SU-DHL-6 (cell line): ENCODE results near the gene GBF1.
"Not testable (repeated sequence)": the region's sequence is repeated elsewhere in the genome, so short reads cannot be mapped to it uniquely, and the experiment has no call there.

ENCODE experiments used
- H2AFZ ChIP-seq: fragments of 200-600 bp; sonication (generic); 2 replicates; pipeline ENCODE4 v1.6.1; 2014; ENCODE audit warnings: low read depth, mild to moderate bottlenecking, moderate library complexity, mixed read lengths, antibody characterized with exemption, low read length; ENCODE audit not compliant: severe bottlenecking
- H3F3A ChIP-seq: fragments of 200-600 bp; shearing (Covaris generic); 2 replicates; pipeline ENCODE4 v1.6.0; 2016; ENCODE audit warnings: antibody characterized with exemption, mild to moderate bottlenecking; ENCODE audit not compliant: insufficient read depth
- H3K27ac ChIP-seq: fragments of 200-600 bp; sonication (generic); 2 replicates; pipeline ENCODE4 v1.5.1; 2016; ENCODE audit warnings: low read depth, mild to moderate bottlenecking, low read length, moderate library complexity, mixed read lengths
- H3K27me3 ChIP-seq: fragments of 200-600 bp; sonication (generic), shearing (Covaris generic); 2 replicates; pipeline ENCODE4 v1.6.0; 2014; ENCODE audit warnings: mild to moderate bottlenecking, low read length
- H3K36me3 ChIP-seq: fragments of 200-600 bp; sonication (generic); 2 replicates; pipeline ENCODE4 v1.6.1; 2014; ENCODE audit warnings: mild to moderate bottlenecking, low read length, mixed read lengths
- H3K4me2 ChIP-seq: fragments of 300-600, 200-600 bp; shearing (Covaris generic), sonication (generic); 2 replicates; pipeline ENCODE4 v1.6.0; 2014; ENCODE audit warnings: low read length, low read depth, mild to moderate bottlenecking; ENCODE audit not compliant: poor library complexity, severe bottlenecking
- H3K4me3 ChIP-seq: fragments of 200-600 bp; sonication (generic); 2 replicates; pipeline ENCODE4 v1.5.1; 2014; ENCODE audit warnings: antibody characterized with exemption, low read length, mild to moderate bottlenecking, mixed read lengths; ENCODE audit not compliant: insufficient read depth, poor library complexity, severe bottlenecking
- H3K79me2 ChIP-seq: fragments of 200-600 bp; sonication (generic); 2 replicates; pipeline ENCODE4 v1.6.1; 2014; ENCODE audit warnings: mild to moderate bottlenecking, low read length, moderate library complexity; ENCODE audit not compliant: insufficient read depth
- H3K9ac ChIP-seq: fragments of 200-600 bp; sonication (generic); 2 replicates; pipeline ENCODE4 v1.7.0; 2014; ENCODE audit warnings: mild to moderate bottlenecking, low read length
- H3K9me2 ChIP-seq: fragments of 200-600 bp; sonication (generic); replicated peaks from 2 replicates; pipeline ENCODE4 v1.6.1; 2014; ENCODE audit warnings: low read length; ENCODE audit not compliant: insufficient read depth
- H3K9me3 ChIP-seq: fragments of 200-600 bp; sonication (generic); 2 replicates; pipeline ENCODE4 v1.6.1; 2014; ENCODE audit warnings: low read length, mixed read lengths; ENCODE audit not compliant: insufficient read depth
- H4K20me1 ChIP-seq: fragments of 200-600 bp; sonication (generic); 2 replicates; pipeline ENCODE4 v1.6.1; 2014; ENCODE audit warnings: low read depth, mild to moderate bottlenecking, antibody characterized with exemption, low read length, moderate library complexity, mixed read lengths
- EZH2phosphoT487 ChIP-seq: fragments of 200-600 bp; sonication (generic), shearing (Covaris generic); conservative IDR thresholded peaks from 2 replicates; pipeline ENCODE4 v1.6.1; 2018; ENCODE audit warnings: mild to moderate bottlenecking, antibody characterized with exemption, low read length, moderate library complexity, mixed read lengths
- TF ChIP-seq, protein P1 (sequence below): fragments of 200-600 bp; sonication (generic); IDR thresholded peaks from one replicate; pipeline ENCODE4 v1.5.1; 2017; ENCODE audit warnings: antibody characterized with exemption, mild to moderate bottlenecking, low read length, moderate library complexity; ENCODE audit not compliant: insufficient read depth, poor library complexity, severe bottlenecking

Gene GBF1

DNA sequence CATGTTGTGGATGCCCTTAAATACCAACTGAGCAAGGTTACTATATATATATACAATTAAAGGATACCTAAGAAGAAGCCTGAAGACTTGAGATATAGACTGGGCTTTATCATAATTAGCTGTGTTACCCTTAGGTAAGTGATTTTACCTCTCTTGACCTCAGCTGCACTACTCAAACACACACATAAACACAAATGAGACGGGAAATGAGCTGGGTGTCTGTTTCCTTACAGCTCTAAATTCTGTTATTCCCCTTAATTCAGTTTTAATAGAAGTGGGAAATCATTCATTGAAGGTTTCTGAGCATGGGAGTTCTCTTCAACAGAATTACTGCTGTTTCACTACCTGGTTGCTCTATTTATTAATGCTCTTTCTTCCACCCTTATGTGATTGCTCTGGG is 60.7 kb downstream of the GBF1 start:
- Histone ChIP-seq H4K20me1 (peaks cover 4% of the 10 kb centered on the region; the same call in 1 of the 2 replicates), H2AFZ (no peak overlapping the region), H3K4me2 (no peak overlapping the region), H3F3A (no peaks in the 10 kb centered on the region), H3K9ac (no peak overlapping the region), H3K9me2 (no peaks in the 10 kb centered on the region), H3K79me2 (peaks cover 46% of the 10 kb centered on the region), H3K36me3 (no peaks in the 10 kb centered on the region), H3K27ac (no peak overlapping the region), H3K9me3 (no peaks in the 10 kb centered on the region), H3K4me3 (no peak overlapping the region), H3K27me3 (no peaks in the 10 kb centered on the region)
- TF ChIP-seq, protein P1, sequence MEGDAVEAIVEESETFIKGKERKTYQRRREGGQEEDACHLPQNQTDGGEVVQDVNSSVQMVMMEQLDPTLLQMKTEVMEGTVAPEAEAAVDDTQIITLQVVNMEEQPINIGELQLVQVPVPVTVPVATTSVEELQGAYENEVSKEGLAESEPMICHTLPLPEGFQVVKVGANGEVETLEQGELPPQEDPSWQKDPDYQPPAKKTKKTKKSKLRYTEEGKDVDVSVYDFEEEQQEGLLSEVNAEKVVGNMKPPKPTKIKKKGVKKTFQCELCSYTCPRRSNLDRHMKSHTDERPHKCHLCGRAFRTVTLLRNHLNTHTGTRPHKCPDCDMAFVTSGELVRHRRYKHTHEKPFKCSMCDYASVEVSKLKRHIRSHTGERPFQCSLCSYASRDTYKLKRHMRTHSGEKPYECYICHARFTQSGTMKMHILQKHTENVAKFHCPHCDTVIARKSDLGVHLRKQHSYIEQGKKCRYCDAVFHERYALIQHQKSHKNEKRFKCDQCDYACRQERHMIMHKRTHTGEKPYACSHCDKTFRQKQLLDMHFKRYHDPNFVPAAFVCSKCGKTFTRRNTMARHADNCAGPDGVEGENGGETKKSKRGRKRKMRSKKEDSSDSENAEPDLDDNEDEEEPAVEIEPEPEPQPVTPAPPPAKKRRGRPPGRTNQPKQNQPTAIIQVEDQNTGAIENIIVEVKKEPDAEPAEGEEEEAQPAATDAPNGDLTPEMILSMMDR, result no peak
- no peak for TF ChIP-seq EZH2phosphoT487

DNA sequence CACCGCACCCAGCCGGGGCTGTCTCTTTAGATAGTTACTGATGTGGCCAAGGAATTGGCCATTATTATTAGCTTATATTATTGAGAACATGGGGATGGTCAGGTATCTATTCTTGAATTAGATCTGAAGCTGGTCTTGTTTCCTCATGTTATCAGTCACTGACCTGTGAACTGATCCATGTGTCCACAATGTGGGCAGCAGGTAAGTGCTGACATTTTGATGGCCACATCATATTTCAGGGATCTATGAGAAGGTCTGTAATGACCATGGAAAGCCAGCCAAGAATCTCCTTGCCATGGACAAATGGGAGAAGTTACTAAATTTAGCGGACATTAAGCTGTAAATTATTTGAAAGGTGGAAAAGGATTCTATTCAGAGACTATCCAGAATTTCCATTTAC is 61.4 kb downstream of the GBF1 start:
- H3K27ac ChIP-seq, result no peak overlapping the region
- H3K4me2 ChIP-seq, result no peak overlapping the region
- no peak overlapping the region for H3K4me3 ChIP-seq
- H4K20me1 ChIP-seq, result peaks cover 4% of the 10 kb centered on the region; the same call in 1 of the 2 replicates
- H3K9me2 ChIP-seq, result no peaks in the 10 kb centered on the region
- TF ChIP-seq EZH2phosphoT487, result no peak
- peaks cover 52% of the 10 kb centered on the region for H3K79me2 ChIP-seq
- H3K9ac ChIP-seq, result no peak overlapping the region
- H3K27me3 ChIP-seq, result no peaks in the 10 kb centered on the region
- no peaks in the 10 kb centered on the region for H3F3A ChIP-seq
- no peaks in the 10 kb centered on the region for H3K36me3 ChIP-seq
- no peak overlapping the region for H2AFZ ChIP-seq
- no peaks in the 10 kb centered on the region for H3K9me3 ChIP-seq

DNA sequence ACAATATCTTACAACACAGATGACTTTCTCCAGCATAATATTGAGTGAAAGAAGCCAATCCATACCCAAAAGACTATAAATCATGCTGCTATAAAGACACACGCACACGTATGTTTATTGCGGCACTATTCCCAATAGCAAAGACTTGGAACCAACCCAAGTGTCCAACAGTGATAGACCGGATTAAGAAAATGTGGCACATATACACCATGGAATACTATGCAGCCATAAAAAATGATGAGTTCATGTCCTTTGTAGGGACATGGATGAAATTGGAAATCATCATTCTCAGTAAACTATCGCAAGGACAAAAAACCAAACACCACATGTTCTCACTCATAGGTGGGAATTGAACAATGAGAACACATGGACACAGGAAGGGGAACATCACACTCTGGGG is 63.0 kb downstream of the GBF1 start:
- not testable (repeated sequence) for H3K9me3 ChIP-seq, H3K4me3 ChIP-seq, H3K27ac ChIP-seq, H3K4me2 ChIP-seq, H3K27me3 ChIP-seq, H3K36me3 ChIP-seq, H3K9ac ChIP-seq, H3F3A ChIP-seq, H3K9me2 ChIP-seq, H4K20me1 ChIP-seq, H2AFZ ChIP-seq
- peaks cover 52% of the 10 kb centered on the region for H3K79me2 ChIP-seq

DNA sequence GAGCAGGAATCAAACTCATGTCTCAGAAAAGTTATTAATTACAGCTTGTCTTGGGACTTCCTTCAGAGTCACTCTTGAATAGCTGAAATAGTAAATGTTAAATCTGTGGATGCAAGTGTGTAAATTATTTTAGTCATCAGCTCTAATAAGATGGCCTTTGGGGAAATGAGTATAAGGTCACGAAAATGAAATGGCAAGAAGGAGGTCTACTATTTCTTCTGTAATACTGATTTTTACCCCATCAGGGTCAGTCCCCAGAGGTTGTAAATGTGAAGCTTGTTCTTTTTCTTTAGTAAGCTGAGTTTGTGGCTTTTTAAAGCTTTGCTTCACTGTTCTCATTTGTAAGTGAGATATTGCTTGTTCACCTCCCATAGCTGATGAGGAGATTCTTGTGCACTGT is 63.9 kb downstream of the GBF1 start:
- no peak overlapping the region for H3K4me3 ChIP-seq
- no peaks in the 10 kb centered on the region for H3K36me3 ChIP-seq
- no peak overlapping the region for H2AFZ ChIP-seq
- TF ChIP-seq, protein P1, result no peak
- no peak for TF ChIP-seq EZH2phosphoT487
- no peak overlapping the region for H3K27ac ChIP-seq
- H4K20me1 ChIP-seq, result no peaks in the 10 kb centered on the region; the same call in none of the 2 replicates
- no peaks in the 10 kb centered on the region for H3K9me2 ChIP-seq
- H3K27me3 ChIP-seq, result no peaks in the 10 kb centered on the region
- H3K4me2 ChIP-seq, result no peak overlapping the region
- no peaks in the 10 kb centered on the region for H3K9me3 ChIP-seq
- H3K79me2 ChIP-seq, result peaks cover 49% of the 10 kb centered on the region
- H3K9ac ChIP-seq, result no peak overlapping the region
- H3F3A ChIP-seq, result no peaks in the 10 kb centered on the region
